Adrenal gland (tissue), 5 donors: ENCODE measurements around the gene LONRF2.

Source experiments
- POLR2A ChIP-seq, 2 donors: fragments of 450-650 bp; IDR thresholded peaks; one replicate each; pipeline ENCODE4 v1.6.1; 2017; ENCODE audit warnings: antibody characterized with exemption in 2 of 2, mild to moderate bottlenecking in 2 of 2, moderate library complexity in 1 of 2
- TF ChIP-seq, protein P1 (sequence below), 6 experiments: fragments of 450-650 bp in 4 of 6; fragments of 200-600 bp in 2 of 6; sonication (generic) in 1 of 6; IDR thresholded peaks; 1 replicate in 5 of 6; 2 replicates in 1 of 6; pipeline versions ENCODE4 v1.5.1 to v1.8.0; 2016 to 2021; ENCODE audit warnings: antibody characterized with exemption in 6 of 6, mild to moderate bottlenecking in 2 of 6, moderate library complexity in 1 of 6
- donor health status: DM: no; HTN: no; CAD: no.

DNA sequence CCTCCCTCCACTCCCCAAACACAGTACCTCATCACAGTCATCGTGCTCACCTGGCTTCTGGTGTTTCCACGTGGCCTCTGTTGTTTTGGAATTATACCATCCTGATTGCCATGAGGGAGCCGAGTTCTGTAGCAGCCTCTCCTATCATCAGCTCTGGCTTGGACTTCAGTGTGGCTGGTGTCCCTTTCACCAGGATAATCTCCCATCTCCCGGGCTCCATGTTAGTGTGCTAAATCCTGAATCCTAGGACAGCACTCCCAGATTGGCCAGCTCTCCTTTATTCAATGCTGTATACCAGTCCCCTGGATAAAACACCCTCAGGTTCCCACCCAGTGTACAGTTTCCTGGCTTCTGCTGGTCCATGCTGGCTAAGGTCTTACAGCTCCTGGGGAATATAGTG, 53.3 kb downstream of the LONRF2 start:
- TF ChIP-seq, protein P1, sequence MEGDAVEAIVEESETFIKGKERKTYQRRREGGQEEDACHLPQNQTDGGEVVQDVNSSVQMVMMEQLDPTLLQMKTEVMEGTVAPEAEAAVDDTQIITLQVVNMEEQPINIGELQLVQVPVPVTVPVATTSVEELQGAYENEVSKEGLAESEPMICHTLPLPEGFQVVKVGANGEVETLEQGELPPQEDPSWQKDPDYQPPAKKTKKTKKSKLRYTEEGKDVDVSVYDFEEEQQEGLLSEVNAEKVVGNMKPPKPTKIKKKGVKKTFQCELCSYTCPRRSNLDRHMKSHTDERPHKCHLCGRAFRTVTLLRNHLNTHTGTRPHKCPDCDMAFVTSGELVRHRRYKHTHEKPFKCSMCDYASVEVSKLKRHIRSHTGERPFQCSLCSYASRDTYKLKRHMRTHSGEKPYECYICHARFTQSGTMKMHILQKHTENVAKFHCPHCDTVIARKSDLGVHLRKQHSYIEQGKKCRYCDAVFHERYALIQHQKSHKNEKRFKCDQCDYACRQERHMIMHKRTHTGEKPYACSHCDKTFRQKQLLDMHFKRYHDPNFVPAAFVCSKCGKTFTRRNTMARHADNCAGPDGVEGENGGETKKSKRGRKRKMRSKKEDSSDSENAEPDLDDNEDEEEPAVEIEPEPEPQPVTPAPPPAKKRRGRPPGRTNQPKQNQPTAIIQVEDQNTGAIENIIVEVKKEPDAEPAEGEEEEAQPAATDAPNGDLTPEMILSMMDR (IDR thresholded peaks at IDR 0.05): no peak
- no peak for TF ChIP-seq POLR2A (IDR thresholded peaks at IDR 0.05)
